Measurements from ENCODE around the gene ACP7.
"Not testable (repeated sequence)": the region's sequence is repeated elsewhere in the genome, so short reads cannot be mapped to it uniquely, and the experiment has no call there.

ACP7 gene

GRCh38 chr19:39106194-39106593 lies 22.0 kb downstream of the ACP7 start:
- no peak for DNase-seq (ENCODE audit: low read depth in 2 of 2)

DNA sequence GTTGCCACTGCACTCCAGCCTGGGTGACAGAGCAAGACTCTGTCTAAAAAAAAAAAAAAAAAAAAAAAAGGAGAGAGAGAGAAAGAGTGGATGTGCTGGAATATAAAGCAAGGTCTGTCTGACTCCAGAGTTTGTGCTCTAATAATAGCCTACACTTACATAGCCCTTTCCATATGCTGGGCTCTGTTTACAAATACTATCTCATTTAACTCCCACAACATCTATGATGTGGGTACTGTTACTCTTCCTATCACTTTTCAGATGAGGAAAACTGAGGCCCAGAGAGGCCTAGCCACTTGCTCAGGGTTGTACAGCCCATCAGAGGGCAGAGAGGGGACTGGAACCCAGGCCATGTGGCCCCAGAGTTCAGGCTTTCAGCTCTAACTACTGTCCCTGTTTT lies 25.5 kb downstream of the ACP7 start:
- no peak for DNase-seq (ENCODE audit: low read depth in 2 of 2)

DNA sequence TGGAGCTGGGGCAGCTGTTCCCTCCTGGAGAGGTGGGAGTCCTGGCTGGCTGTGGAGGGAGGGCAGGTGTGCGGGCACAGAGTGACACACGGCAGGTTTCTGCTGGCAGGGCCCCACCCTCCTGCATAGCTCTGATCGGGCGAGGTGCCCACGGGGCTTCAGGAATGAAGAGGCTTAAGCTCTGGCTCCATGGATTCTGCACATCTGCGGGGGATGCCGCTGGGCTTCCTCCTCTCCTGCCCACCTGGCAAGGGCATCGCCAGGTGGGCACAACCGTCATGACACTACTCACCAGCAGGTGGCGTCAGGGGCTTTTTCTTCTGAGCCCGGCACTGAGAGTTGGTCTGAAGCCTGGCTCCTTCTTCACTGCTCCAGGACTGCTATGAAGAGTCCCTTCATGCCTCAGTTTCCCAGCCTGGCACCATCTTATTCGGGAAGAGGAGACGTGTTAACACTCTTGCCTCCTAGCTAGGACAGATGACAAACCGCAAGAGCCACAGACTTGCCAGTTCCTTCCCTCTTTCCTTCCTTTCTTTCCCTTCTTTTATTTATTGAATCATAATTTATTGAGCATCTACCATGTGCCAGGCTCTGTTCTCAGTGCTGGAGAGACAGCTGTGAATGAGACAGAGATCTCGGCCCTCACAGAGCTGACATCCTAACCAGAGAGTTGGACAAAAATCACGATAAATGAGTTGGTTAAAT lies 26.2 kb downstream of the ACP7 start:
- peak; percentile 49 to 66 for DNase-seq (ENCODE audit: low read depth in 2 of 2)

- DNase-seq (ENCODE audit: low read depth in 2 of 2): no peak
Measured at GRCh38 chr19:39111593-39112199, 27.5 kb downstream of the ACP7 start.

DNA sequence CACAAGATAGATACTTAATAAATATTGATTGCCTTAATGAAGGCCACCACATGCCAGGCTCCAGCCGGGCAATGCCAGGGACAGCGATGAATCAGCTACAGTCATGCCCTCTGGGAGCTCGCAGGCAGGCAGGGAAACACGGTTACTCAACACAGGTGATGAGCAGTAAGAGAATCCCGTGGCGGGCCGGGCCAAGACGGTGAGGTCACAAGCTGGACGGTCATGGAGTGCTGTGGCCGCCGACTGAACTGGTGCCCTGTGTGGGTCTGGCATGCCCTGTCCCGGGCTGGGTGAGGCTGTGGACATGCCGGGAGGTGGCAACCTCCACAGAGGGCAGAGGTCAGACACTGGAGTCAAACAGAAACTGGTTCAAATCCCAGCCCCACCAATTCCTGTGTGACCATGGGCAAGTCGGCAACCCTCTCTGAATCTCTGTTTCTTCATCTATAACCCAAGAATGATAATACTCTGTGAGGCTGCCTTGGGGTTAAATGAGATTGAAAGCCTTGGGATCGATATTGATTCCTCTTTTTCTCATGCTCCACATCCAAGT lies 28.2 kb downstream of the ACP7 start:
- no peak for DNase-seq (ENCODE audit: low read depth in 2 of 2)

- no peak for DNase-seq (ENCODE audit: low read depth in 2 of 2)
Measured at GRCh38 chr19:39113199-39113598, 29.0 kb downstream of the ACP7 start.

DNA sequence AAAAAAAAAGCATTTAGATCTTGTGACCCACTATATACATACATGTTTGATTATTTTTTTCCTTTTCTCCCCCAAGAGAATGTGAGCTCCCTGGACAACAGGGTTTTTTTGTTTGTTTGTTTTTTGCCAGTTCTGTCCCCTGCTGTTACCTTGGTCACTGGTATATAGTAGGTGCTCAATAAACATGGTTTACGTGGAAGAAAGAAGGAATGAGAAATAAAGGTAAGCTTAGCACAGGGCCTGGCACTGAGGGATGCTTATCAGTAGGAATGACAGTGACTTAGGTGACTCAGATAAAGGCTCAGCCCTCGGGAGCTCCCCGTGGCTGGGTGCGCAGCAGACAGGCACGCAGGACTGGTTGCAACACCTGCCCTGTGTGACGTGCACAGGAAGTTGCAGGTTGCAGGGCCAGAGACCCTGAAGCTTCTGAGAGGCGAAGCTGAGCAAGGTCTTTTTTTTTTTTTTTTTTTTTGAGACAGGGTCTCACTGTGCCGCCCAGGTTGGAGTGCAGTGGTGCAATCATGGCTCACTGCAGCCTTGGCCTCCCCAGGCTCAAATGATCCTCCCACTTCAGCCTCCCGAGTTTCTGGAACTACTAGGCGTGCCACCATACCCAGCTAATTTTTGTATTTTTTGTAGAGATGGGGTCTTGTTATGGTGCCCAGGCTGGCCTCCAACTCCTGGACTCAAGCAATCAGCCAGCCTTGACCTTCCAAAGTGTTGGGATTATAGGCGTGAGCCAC lies 31.1 kb downstream of the ACP7 start:
- DNase-seq (ENCODE audit: low read depth in 2 of 2): no peak

DNA sequence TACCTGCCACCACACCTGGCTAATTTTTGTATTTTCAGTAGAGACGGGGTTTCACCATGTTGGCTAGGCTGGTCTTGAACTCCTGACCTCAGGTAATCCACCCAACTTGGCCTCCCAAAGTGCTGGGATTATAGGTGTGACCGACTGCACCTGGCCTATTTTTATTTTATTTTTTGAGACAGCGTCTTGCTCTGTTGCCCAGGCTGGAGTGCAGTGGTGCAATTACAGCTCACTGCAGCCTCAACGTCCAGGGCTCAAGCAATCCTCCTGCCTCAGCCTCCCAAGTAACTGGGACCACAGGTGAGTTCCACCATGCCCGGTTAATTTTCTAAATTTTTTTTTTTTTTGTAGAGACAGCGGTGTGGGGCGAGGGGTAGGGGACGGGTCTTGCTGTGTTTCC lies 32.9 kb downstream of the ACP7 start:
- DNase-seq (ENCODE audit: low read depth in 2 of 2): not testable (repeated sequence)

DNA sequence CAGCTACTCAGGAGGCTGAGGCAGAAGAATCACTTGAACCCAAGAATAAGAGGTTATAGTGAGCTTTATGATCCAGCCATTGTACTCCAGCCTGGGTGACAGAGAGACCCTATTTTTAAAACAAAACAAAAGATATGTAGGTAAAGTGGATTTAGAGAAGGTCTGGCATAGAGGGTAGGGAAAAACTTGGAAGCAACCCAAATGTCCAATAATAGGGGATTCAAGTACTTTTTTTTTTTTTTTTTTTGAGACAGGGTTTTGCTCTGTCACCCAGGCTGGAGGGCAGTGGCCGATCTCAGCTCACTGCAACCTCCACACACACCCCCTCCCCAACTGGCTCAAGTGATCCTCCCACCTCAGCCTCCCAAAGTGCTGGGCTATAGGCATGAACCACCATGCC lies 35.7 kb downstream of the ACP7 start:
- no peak for DNase-seq (ENCODE audit: low read depth in 2 of 2)

DNA sequence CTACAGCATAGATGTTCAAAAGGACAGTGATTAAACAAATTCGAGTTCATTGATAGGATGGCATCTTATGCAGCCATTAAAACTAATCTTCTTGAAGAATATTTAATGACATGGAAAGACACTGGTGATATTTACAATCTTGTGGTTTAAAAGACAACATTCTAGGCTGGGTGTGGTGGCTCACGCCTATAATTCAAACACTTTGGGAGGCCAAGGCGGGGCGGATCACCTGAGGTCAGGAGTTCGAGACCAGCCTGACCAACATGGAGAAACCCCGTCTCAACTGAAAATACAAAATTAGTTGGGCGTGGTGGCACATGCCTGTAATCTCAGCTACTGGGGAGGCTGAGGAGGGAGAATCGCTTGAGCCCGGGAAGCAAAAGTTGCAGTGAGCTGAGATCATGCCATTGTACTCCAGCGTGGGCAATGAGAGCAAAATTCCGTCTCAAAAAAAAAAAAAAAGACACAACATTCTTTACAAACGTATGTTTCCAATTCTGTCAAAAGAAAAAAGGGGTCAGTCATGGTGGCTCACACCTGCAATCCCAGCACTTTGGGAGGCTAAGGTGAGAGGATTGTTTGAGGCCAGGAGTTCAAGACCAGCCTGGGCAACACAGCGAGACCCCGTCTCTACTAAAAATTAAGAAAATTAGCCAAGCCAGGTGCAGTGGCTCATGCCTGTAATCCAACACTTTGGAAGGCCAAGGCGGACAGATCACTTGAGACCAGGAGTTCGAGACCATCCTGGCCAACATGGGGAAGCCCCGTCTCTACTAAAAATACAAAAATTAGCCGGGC lies 39.0 kb downstream of the ACP7 start:
- no peak for DNase-seq (ENCODE audit: low read depth in 2 of 2)

- no peak for DNase-seq (ENCODE audit: low read depth in 2 of 2)
Measured at GRCh38 chr19:39124136-39124764, 40.1 kb downstream of the ACP7 start.

DNA sequence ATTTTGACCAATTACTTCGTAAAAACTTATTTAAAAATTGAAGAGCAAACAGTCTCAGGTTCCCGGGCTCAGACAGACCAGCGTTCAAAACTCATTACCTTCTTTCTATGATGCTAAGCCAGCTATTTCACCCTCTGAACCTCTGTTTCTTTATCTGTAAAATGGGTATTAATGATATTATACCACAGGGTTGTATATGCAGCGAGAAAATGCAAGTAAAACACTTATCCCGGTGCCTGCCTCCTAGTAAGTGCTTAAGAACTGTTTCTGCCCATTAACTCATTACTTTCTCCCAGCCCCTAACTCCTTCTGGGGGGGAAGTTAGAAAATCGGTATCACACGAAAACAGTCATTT lies 41.0 kb downstream of the ACP7 start:
- DNase-seq (ENCODE audit: low read depth in 2 of 2): no peak

GRCh38 chr19:39125554-39126311 lies 41.6 kb downstream of the ACP7 start, which contains the start of gene PAK4:
Gene PAK4 (plus strand): TSS chr19:39125786. CDS start chr19:39169554, 43,768 bp downstream.
- DNase-seq (ENCODE audit: low read depth in 2 of 2): peak; percentile 93 to 94

GRCh38 chr19:39126312-39127187 lies 42.4 kb downstream of the ACP7 start:
- no peak for DNase-seq (ENCODE audit: low read depth in 2 of 2)

DNA sequence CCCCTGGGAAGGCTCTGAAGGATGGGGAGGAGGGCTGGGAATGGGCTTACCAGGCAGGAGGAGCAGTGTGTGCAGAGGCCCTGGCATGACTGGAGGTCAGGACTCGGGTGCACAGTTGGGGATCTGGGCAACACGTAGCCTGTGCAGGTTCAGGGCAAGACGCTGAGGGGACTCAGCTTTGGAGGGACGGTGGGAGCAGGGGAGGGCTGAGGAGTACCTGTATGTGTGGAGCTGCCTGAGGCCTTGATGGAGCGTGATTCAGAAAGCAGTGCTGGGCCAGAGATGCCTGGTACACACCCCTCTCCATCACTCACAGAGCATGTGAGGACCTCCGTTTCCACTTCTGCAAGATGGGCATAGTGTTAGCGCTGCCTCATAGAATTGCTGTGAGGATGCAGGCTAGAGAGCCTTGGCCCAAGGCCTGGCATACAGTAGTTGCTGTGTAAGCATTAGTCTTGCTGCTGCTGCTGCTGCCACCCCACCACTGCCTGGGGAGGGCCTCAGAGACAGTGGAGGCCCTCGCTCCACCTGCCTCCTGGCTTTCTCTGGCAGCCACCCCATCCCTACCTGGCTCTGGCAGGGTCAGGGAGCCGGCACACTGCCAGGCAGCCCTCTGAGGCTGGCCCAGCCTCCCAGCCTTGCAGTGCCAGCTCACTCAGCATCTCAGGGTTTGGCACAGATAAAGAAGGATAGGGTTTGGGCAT lies 43.8 kb downstream of the ACP7 start:
- DNase-seq (ENCODE audit: low read depth in 2 of 2): no peak

DNA sequence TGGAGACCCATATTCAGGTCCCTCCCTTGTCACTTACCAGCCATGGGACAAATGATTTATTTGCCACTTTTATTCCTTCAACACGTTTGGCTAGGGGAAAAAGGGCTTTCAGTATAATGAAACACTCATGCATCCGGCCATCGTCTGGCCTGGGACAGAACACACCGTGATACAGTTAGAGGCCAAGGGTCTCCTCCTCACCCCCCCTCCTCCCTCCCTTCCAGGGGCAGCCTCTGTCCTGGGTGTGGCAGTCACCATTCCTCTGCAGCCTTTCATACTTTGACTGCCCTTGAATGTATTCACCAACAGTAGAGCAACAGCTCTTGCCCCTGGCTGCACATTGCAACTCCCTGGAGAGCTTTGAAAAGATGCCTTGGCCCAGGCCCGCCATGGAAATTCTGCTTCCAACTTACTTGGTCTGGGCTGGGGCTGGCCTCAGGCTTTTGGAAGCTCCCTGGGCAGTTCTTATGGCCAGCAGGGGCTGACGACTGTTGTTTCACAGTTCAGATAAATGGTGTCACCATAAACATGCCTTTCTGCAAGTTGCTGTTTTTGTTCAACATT lies 44.4 kb downstream of the ACP7 start:
- DNase-seq (ENCODE audit: low read depth in 2 of 2): no peak

DNA sequence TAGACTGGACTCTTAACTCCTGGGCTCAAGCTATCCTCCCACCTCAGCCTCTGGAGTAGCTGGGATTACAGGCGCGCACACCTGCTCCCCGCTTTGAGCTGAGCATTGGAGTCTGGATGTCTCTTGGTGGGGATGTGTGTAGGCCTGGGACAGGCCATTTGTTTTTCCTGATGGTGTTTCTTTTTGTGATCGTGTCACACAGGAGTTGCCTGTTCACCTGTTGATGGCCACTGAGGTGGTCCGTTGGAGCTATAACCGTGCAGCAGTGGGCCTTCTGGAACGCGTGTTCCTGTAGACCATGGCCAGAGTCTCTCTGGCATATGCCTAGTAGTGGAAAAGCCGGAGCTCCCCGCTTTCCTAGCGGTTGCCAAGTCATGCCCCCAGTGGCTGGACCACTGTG lies 44.9 kb downstream of the ACP7 start:
- DNase-seq (ENCODE audit: low read depth in 2 of 2): no peak

DNA sequence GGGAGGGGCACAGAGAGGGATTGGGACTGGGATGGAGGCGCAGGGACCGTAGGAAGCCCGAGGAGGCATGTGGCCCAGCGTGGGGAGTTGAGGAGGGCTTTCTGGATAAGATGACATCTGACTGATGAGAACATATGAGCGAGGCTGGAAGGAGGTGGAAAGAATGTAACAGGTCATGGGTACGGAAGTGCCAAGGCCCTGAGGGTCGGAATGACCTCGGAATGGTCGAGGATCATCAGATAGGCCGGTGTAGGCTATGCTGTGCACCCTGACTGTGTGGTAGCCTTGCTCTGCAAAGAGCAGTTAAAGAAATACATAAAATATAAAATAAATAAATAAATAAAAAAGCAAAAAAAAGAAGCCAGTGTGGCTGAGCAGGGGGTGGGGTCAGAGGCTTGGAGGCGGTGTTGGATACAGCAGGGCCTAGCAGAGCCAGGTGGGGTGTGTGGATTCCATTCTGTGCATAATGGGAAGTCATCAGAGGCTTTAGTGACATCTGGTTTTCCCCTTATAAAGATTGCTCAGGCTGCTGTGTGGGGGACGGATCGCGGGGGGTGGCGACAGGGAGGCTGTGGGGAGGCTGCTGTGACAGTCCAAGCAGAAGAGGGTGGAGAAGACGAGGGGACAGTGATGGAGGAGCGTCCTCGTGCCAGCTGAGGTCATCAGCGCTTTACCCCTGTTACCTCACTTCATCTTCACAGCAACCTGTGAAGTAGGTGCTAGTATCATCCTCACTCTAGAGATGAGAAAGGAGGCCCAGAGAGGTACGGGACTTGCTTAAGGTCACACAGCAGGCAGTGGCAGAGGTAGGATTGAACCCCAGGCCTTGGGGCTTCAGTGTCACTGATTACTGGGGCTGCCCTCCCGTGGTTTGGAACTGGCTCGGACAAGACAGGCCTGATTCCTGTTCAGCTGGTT lies 46.4 kb downstream of the ACP7 start:
- no peak for DNase-seq (ENCODE audit: low read depth in 2 of 2)
